NCI-H1105 (cell line): Measurements from ENCODE around the gene NEURL1.

Experiments used
- DNase-seq: peaks from one replicate; lab custom pipeline; 2025; lab: John Stamatoyannopoulos, UW

The NEURL1 gene

GRCh38 chr10:103547391-103547946 lies 54.0 kb downstream of the NEURL1 start:
- no peak for DNase-seq

DNA sequence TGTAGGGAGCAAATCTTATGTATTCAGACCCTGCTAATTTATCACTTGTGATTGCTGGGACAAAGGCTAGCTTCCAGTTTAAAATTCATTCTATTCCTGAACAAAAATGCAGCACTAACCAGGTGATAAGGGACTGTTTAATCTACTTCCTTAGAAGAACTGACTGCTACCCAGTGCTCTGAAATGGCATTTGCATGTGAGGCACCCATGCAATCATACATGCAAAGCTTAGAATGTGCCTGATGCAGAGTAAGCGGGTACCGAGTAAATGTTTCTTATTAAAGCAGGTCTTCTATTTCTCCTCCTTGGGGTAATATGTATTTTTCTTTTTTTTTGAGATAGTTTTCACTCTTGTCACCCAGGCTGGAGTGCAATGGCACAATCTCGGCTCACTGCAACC lies 54.5 kb downstream of the NEURL1 start:
- DNase-seq = no peak

- peak; percentile 62 for DNase-seq
Observed at GRCh38 chr10:103548581-103549348, 55.3 kb downstream of the NEURL1 start.

GRCh38 chr10:103549349-103549685 lies 55.8 kb downstream of the NEURL1 start:
- no peak for DNase-seq

DNA sequence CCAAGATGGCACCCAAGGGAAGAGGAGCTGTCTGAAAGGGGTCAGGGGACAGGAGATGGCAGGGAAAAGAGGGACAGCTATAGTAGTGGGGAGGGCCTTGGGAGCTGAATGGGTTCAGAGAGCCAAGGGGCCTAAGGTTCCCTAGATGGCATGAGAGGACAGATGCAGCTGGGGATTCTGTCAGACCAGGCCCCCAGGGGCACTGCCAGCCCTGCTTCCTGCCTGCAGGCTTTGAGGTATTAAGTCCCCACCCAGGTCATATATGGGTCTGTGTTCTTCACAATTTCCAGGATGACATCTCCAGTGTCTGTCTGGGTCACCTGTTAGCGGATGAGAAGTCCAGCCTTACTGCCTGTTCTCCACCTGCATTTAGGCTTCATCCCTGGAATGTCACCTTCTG lies 56.7 kb downstream of the NEURL1 start:
- DNase-seq = no peak

GRCh38 chr10:103551619-103552602 lies 58.4 kb downstream of the NEURL1 start:
- no peak for DNase-seq

DNA sequence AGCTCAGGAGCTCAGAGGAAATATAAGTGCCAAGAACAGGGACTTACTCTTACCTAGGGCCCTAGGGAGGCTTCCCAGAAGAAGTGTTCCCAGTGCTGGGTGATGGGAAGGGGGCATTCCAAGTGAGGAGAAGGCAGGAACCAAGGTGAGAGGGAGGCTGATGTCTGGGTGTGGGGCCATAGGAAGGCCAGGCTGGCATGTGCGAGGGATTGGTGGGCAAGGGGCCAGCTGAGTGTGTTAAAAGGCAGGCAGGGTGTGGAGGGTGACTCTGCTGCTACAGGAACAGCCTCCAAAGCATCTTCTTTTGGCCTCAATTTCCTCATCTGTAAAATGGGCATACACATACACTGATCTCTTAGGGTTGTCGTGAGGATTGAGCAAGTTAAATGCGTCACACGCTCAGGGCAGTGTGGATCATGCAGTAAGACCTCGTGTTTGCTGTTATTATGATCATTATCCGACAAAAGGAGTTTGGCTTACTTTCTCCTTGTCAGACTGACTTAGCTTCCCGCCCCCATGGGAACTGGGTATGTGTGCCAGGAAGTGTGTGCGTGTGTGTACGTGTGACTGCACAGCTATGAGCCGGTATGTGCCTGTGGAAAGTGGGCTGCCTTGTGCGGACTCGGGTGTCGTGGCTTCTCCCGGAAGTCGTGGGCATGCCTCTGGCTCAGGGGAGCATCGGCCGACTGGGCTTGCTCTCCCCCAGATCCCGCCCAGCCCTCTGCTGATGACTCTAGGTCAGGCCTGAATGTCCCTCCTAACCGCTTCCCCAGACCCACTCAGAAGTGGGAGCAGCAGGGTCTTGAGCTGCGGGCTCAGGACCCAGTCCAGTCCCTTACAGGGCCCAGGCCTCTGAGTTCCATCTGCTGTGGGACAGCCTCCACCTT lies 59.6 kb downstream of the NEURL1 start:
- DNase-seq = no peak

GRCh38 chr10:103553743-103554487 lies 60.4 kb downstream of the NEURL1 start:
- no peak for DNase-seq

GRCh38 chr10:103554488-103555324 lies 61.2 kb downstream of the NEURL1 start:
- no peak for DNase-seq

DNA sequence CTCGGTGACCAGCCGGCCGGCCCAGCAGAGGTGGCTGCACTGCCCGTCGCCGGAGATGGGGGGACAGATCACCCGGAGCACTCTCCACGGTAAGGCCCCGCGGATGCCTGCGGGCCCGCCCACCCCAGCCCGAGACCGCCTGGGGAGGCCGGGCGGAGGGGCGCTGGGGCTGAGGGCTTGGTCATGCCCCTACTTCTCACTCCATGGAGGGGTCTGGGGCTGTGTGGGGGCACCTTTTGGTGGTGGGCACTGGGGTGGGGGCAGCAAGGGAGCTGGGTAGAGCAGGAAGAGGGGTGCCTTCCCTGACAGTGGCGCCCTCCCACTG lies 61.8 kb downstream of the NEURL1 start:
- no peak for DNase-seq

DNA sequence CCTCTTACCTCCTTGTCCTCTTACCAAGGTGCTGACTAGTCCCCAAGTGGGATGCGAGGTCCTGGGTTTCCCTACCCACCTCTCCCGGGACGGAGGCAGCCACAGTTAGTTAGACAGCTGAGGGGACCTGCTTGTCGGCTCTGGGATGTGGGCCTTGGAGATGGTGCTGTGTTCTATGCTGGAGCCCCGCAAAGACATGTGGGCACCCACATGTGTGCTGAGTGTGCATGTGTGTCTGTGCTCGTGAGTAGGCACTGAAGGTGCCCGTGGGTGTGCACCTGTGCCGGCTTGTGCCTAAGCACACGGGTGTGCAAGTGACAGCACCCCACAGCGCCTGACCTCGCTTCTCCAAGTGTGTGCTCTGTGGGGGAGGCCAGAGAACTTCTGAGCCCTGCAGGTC lies 62.2 kb downstream of the NEURL1 start:
- no peak for DNase-seq

DNA sequence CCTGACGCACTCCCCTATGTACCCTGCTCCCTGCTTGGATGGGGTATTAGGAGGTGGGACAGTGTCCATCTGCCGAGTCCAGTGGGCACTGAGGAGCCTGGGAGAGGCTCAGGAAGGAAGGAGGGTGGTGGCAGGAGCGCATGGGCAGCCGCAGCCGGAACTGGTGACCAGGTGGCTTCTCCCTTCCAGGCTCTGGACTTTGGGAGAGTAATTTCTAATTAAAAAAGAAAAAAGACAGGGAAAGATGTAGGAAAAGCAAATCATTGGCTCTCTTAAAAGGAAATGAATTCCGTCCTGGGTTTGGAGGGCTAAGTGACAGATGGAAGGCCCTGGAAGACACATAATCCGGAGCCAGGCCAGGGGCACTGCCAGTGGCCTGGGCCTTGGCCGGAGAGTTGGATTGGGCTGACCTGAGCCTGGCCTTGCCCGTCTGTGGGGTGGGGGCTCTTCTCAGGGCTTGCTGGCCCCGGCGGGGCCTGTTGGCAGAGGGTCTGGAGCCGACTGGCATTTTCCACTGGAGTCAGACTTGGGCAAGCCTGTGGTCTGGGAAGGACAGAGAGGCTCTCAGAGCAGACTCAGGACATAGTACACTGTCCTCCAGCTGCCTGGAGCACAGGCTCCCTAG lies 63.0 kb downstream of the NEURL1 start:
- no peak for DNase-seq

GRCh38 chr10:103557455-103557854 lies 64.0 kb downstream of the NEURL1 start:
- no peak for DNase-seq

GRCh38 chr10:103558911-103559310 lies 65.4 kb downstream of the NEURL1 start:
- DNase-seq = no peak

DNA sequence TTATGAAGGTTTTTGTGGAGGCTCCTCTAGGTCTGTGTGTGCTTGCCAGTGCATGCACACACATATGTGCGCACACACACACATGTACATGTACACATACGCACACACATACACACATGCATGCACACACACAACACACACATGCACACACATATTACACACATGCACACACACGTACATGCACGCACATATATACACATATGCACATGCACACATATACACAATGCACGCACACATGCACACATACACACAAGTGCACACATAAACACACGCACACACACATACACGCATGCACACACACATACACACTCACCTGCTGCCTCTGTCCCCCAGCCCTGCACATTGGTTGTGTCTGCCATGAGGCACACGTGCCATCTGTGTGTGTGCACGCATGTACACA lies 66.3 kb downstream of the NEURL1 start:
- no peak for DNase-seq

GRCh38 chr10:103560886-103561285 lies 67.4 kb downstream of the NEURL1 start:
- no peak for DNase-seq

- DNase-seq = no peak
Observed at GRCh38 chr10:103562383-103562782, 68.9 kb downstream of the NEURL1 start.

DNA sequence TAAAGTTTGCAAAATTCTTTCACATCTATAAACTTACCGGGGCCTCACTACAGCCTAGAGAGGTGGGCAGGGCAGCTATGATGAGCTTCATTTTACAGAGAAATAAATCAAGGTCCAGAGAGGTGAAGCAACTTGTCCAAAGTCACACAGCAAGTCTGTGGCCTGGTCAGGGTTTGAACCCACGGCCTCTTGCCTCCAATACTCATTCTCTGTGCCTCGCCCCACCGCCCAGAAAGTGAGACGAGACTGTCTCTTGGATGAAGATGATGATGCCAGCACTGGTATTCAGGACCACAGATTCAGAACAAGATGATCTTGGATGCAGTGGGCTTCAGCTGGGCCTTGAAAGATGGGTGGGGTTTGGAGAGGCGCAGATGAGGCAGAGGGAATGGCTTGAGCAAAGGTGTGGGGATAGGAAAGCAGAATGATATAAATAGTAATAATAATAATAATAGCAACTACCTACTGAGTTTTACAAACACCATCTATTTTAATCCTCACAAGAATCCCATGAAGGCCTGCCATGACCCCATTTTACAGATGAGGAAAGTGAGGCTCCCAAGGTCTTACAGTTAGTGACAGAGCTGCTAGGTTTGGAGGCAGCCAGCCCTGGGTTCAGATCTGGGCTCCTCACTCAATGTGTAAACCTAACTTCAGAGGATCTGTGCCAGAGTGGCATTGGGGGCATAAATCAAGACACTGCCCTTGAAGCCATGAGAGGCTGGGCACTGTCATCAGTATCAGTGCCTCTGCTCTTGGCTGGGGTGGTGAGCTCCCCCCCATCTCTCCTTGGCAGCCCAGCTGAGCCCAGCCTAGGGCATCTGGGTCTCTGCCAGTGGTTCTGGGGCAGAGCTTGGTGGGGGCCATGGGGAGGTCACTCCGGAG lies 70.0 kb downstream of the NEURL1 start:
- no peak for DNase-seq

DNA sequence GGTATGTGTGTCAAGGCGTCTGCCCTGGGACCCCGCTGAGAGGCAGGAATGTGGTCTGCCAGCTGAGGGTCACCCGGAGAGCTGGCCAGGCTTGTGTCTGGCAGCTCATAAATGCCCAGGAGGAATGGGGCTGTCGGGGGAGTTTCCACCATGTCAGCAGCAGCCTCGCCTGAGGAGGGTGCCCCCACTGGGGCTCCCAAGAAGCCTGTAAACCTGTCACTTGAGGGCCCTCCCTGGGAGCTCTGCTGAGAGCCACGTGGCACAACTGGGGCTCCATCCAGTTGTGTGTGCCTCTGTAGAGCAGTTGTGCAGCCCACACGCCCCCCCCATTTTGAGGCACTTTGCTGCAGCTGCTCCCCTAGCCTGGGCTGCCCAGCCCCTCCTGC lies 70.6 kb downstream of the NEURL1 start:
- DNase-seq = no peak
